HCT116 (cell line): ENCODE results near the gene FABP1. TPM values are rescaled to one million over a fixed set of nuclear protein-coding genes. Genes with fewer than 3 reads are reported as not detected.

Experiments
- ATAC-seq: fragments of 200-7000 bp; cut with Tn5 transposase; 2 replicates; pipeline ENCODE4 v1.9.1; 2020; ENCODE audit warnings: mild to moderate bottlenecking, moderate library complexity
- BruUV-seq: library from RNA; stranded (reverse); fragments of 400-500 nt; replicated peaks from 2 replicates; lab custom pipeline; 2021; lab: Mats Ljungman, UMichigan
- CTCF ChIA-PET: fragments of 300-600 bp; sonication (Branson Sonifier 250); formaldehyde crosslinking; loops from one replicate; lab custom pipeline; 2021; ENCODE audit warnings: antibody characterized with exemption; lab: Charles Lee
- POLR2A ChIA-PET: fragments of 300-600, 350-600 bp; sonication (Branson Sonifier 250); formaldehyde crosslinking; loops from one replicate; lab custom pipeline; 2021; ENCODE audit warnings: antibody characterized with exemption; lab: Charles Lee
- RAD21 ChIA-PET, 2 experiments: fragments of 300-600 bp; sonication (Branson Sonifier 250); formaldehyde crosslinking; loops; one replicate each; lab custom pipeline; 2023; ENCODE audit warnings: low total read pairs in 2 of 2; ENCODE audit not compliant: uncharacterized antibody in 2 of 2, unreplicated experiment in 2 of 2, low non-redundant PET in 1 of 2; lab: Charles Lee
- DNase-seq: peaks from one replicate; pipeline ENCODE4 v3.0.0-alpha.2; 2010; ENCODE audit warnings: low read depth, low spot score
- H2AFZ ChIP-seq: fragments of 200-600 bp; shearing (Covaris generic), sonication (generic); 2 replicates; pipeline ENCODE4 v1.6.1; 2017; ENCODE audit warnings: low read depth, mixed run types, mixed read lengths, antibody characterized with exemption, low read length; ENCODE audit not compliant: poor library complexity, severe bottlenecking
- H3K27ac ChIP-seq: 2 replicates; pipeline ENCODE4 v1.5.1; 2012; ENCODE audit warnings: low read depth, low read length
- H3K27me3 ChIP-seq: fragments of 200-600 bp; sonication (generic); 2 replicates; pipeline ENCODE4 v1.6.1; 2016; ENCODE audit warnings: mixed run types, low read length, mixed read lengths; ENCODE audit not compliant: insufficient read depth
- H3K36me3 ChIP-seq, 2 experiments: fragments of 200-500 bp in 1 of 2; fragments of 200-600 bp in 1 of 2; sonication (Bioruptor generic) in 1 of 2; sonication (generic) in 1 of 2; 2 replicates each; pipeline versions ENCODE4 v1.5.1 to v1.6.1; 2014 to 2016; ENCODE audit warnings: low read length in 2 of 2, inconsistent platforms in 1 of 2, mixed read lengths in 1 of 2, mixed run types in 1 of 2; ENCODE audit not compliant: insufficient read depth in 2 of 2, control insufficient read depth in 1 of 2
- H3K4me1 ChIP-seq, 2 experiments: fragments of 200-600 bp in 1 of 2; sonication (generic) in 1 of 2; 2 replicates each; pipeline versions ENCODE4 v1.5.1 to v1.6.1; 2012 to 2017; ENCODE audit warnings: low read length in 2 of 2, inconsistent platforms in 1 of 2, mild to moderate bottlenecking in 1 of 2, mixed read lengths in 1 of 2, mixed run types in 1 of 2, moderate library complexity in 1 of 2; ENCODE audit not compliant: insufficient read depth in 2 of 2, control insufficient read depth in 1 of 2
- H3K4me2 ChIP-seq: fragments of 200-600 bp; sonication (generic); 2 replicates; pipeline ENCODE4 v1.6.1; 2017; ENCODE audit warnings: mixed run types, low read length, mixed read lengths
- H3K4me3 ChIP-seq, 2 experiments: fragments of 200-600 bp in 1 of 2; sonication (generic) in 1 of 2; replicated peaks in 1 of 2; 2 replicates each; pipeline ENCODE4 v1.5.1; 2011 to 2016; ENCODE audit warnings: low read length in 2 of 2, control low read depth in 1 of 2, low read depth in 1 of 2, mild to moderate bottlenecking in 1 of 2, mixed read lengths in 1 of 2, mixed run types in 1 of 2
- H3K79me2 ChIP-seq: fragments of 200-600 bp; sonication (generic); 2 replicates; pipeline ENCODE4 v1.6.1; 2017; ENCODE audit warnings: mild to moderate bottlenecking, mixed run types, low read length, moderate library complexity, mixed read lengths; ENCODE audit not compliant: insufficient read depth
- H3K9ac ChIP-seq: fragments of 200-600 bp; sonication (generic); 2 replicates; pipeline ENCODE4 v1.6.1; 2016; ENCODE audit warnings: low read length, mixed read lengths
- H3K9me2 ChIP-seq: fragments of 200-600 bp; sonication (generic), shearing (Covaris generic); 2 replicates; pipeline ENCODE4 v1.6.1; 2017; ENCODE audit warnings: mixed run types, mild to moderate bottlenecking, moderate library complexity; ENCODE audit not compliant: insufficient read depth
- H3K9me3 ChIP-seq, 2 experiments: fragments of 200-500 bp in 1 of 2; fragments of 200-600 bp in 1 of 2; sonication (Bioruptor generic) in 1 of 2; sonication (generic) in 1 of 2; 2 replicates each; pipeline ENCODE4 v1.6.1; 2014 to 2017; ENCODE audit warnings: low read length in 2 of 2, mixed read lengths in 2 of 2, inconsistent platforms in 1 of 2, low read depth in 1 of 2, mild to moderate bottlenecking in 1 of 2, mixed run types in 1 of 2, moderate library complexity in 1 of 2; ENCODE audit not compliant: control insufficient read depth in 1 of 2, insufficient read depth in 1 of 2
- H4K20me1 ChIP-seq: fragments of 200-600 bp; sonication (generic), shearing (Covaris generic); 2 replicates; pipeline ENCODE4 v1.6.1; 2017; ENCODE audit warnings: mixed run types, mild to moderate bottlenecking, moderate library complexity; ENCODE audit not compliant: insufficient read depth
- CBX3 ChIP-seq: IDR thresholded peaks from 2 replicates; pipeline ENCODE4 v1.6.1; 2012; ENCODE audit warnings: low read depth
- CTCF ChIP-seq, 3 experiments: fragments of 200-600 bp in 1 of 3; sonication (generic) in 1 of 3; IDR thresholded peaks in 2 of 3; conservative IDR thresholded peaks in 1 of 3; 2 replicates each; pipeline ENCODE4 v1.5.1; 2012 to 2017; ENCODE audit warnings: low read depth in 2 of 3, low read length in 2 of 3, antibody characterized with exemption in 1 of 3, borderline replicate concordance in 1 of 3, control low read depth in 1 of 3, mild to moderate bottlenecking in 1 of 3, mixed read lengths in 1 of 3, mixed run types in 1 of 3, moderate library complexity in 1 of 3; ENCODE audit not compliant: insufficient read depth in 1 of 3
- EGR1 ChIP-seq: IDR thresholded peaks from 2 replicates; pipeline ENCODE4 v1.6.1; 2012; ENCODE audit warnings: low read depth
- ELF1 ChIP-seq: IDR thresholded peaks from 2 replicates; pipeline ENCODE4 v1.6.1; 2012; ENCODE audit warnings: low read depth, borderline replicate concordance
- EZH2phosphoT487 ChIP-seq: fragments of 200-600 bp; IDR thresholded peaks from 2 replicates; pipeline ENCODE4 v1.6.1; 2018; ENCODE audit warnings: antibody characterized with exemption, borderline replicate concordance
- JUND ChIP-seq: IDR thresholded peaks from 2 replicates; pipeline ENCODE4 v1.6.1; 2012
- POLR2A ChIP-seq: IDR thresholded peaks from 2 replicates; pipeline ENCODE4 v1.7.0; 2011; ENCODE audit warnings: borderline replicate concordance; ENCODE audit not compliant: insufficient read depth, insufficient read length; ENCODE audit errors: extremely low read depth
- RAD21 ChIP-seq: IDR thresholded peaks from 2 replicates; pipeline ENCODE4 v1.6.1; 2012; ENCODE audit warnings: low read depth, mild to moderate bottlenecking
- SIN3A ChIP-seq: IDR thresholded peaks from 2 replicates; pipeline ENCODE4 v1.6.1; 2012; ENCODE audit warnings: low read depth
- SP1 ChIP-seq: IDR thresholded peaks from 2 replicates; pipeline ENCODE4 v1.6.1; 2012; ENCODE audit warnings: low read depth
- SRF ChIP-seq: IDR thresholded peaks from 2 replicates; pipeline ENCODE4 v1.6.1; 2012; ENCODE audit warnings: low read depth
- TCF7L2 ChIP-seq: IDR thresholded peaks from 2 replicates; pipeline ENCODE4 v1.7.0; 2011; ENCODE audit warnings: borderline replicate concordance, inconsistent platforms; ENCODE audit not compliant: insufficient read depth, insufficient read length; ENCODE audit errors: extremely low read depth
- YY1 ChIP-seq: IDR thresholded peaks from 2 replicates; pipeline ENCODE4 v1.6.1; 2011; ENCODE audit warnings: low read length, low read depth, moderate library complexity, mild to moderate bottlenecking; ENCODE audit not compliant: insufficient replicate concordance; ENCODE audit errors: extremely low read depth
- ZFX ChIP-seq: fragments of 450-650 bp; IDR thresholded peaks from 2 replicates; pipeline ENCODE4 v1.6.1; 2017
- ZNF274 ChIP-seq: fragments of 200-500 bp; sonication (Bioruptor generic); IDR thresholded peaks from 2 replicates; pipeline ENCODE4 v1.6.1; 2014; ENCODE audit warnings: mild to moderate bottlenecking, low read depth, low read length, inconsistent platforms
- intact Hi-C: fragments of 100-400 bp; cut with micrococcal nuclease; formaldehyde crosslinking; loops from 2 replicates; pipeline ENCODE4 v1.10.0; 2022
- total RNA-seq: library from RNA; stranded (reverse); gene quantifications from one replicate; pipeline ENCODE4 v1.2.1, GENCODE V29; 2021; ENCODE audit not compliant: unreplicated experiment
- TF ChIP-seq, protein P1 (sequence below): IDR thresholded peaks from 2 replicates; pipeline ENCODE4 v1.6.1; 2012; ENCODE audit warnings: low read depth
- TF ChIP-seq, protein P2 (sequence below): IDR thresholded peaks from 2 replicates; pipeline ENCODE4 v1.6.1; 2012
- TF ChIP-seq, protein P3 (sequence below): IDR thresholded peaks from 2 replicates; pipeline ENCODE4 v1.6.1; 2011; ENCODE audit warnings: mild to moderate bottlenecking, low read length, moderate library complexity; ENCODE audit not compliant: insufficient replicate concordance; ENCODE audit errors: extremely low read depth

The FABP1 gene
- total RNA-seq, 1 experiment from 2014 or later = 0.61 TPM

GRCh38 chr2:88125344-88125923 lies 2.4 kb downstream of the FABP1 start:
- Histone ChIP-seq H3K27ac (no peak overlapping the region), H3K79me2 (no peaks in the 10 kb centered on the region), H3K9me3 (no peaks in the 10 kb centered on the region), H3K4me1 (peaks cover 0 to 4% of the 10 kb centered on the region in 2 experiments; a peak in 1 of 4 replicates), H3K4me2 (no peak overlapping the region), H3K4me3 (no peak overlapping the region), H3K9ac (no peak overlapping the region), H3K36me3 (no peaks in the 10 kb centered on the region), H3K27me3 (peaks cover 12% of the 10 kb centered on the region; the same call in 1 of the 2 replicates), H3K9me2 (no peaks in the 10 kb centered on the region), H2AFZ (no peak overlapping the region), H4K20me1 (no peaks in the 10 kb centered on the region)
- CTCF ChIA-PET = no interaction called here
- POLR2A ChIA-PET = no interaction called here
- TF ChIP-seq SRF (no peak), POLR2A (no peak), EGR1 (no peak), CBX3 (no peak), RAD21 (no peak), ZNF274 (no peak), ZFX (no peak), YY1 (no peak), JUND (no peak), SP1 (no peak), TCF7L2 (no peak), SIN3A (no peak), CTCF (IDR thresholded peaks at IDR 0.05 in 2 of 3, conservative IDR thresholded peaks at IDR 0.05 in 1 of 3; ENCODE audit: borderline replicate concordance in 1 of 3, insufficient read depth in 1 of 3, low read depth in 2 of 3, low read length in 2 of 3) (no peak), EZH2phosphoT487 (no peak), ELF1 (no peak)
- TF ChIP-seq, protein P1, sequence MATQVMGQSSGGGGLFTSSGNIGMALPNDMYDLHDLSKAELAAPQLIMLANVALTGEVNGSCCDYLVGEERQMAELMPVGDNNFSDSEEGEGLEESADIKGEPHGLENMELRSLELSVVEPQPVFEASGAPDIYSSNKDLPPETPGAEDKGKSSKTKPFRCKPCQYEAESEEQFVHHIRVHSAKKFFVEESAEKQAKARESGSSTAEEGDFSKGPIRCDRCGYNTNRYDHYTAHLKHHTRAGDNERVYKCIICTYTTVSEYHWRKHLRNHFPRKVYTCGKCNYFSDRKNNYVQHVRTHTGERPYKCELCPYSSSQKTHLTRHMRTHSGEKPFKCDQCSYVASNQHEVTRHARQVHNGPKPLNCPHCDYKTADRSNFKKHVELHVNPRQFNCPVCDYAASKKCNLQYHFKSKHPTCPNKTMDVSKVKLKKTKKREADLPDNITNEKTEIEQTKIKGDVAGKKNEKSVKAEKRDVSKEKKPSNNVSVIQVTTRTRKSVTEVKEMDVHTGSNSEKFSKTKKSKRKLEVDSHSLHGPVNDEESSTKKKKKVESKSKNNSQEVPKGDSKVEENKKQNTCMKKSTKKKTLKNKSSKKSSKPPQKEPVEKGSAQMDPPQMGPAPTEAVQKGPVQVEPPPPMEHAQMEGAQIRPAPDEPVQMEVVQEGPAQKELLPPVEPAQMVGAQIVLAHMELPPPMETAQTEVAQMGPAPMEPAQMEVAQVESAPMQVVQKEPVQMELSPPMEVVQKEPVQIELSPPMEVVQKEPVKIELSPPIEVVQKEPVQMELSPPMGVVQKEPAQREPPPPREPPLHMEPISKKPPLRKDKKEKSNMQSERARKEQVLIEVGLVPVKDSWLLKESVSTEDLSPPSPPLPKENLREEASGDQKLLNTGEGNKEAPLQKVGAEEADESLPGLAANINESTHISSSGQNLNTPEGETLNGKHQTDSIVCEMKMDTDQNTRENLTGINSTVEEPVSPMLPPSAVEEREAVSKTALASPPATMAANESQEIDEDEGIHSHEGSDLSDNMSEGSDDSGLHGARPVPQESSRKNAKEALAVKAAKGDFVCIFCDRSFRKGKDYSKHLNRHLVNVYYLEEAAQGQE = no peak
- TF ChIP-seq, protein P2, sequence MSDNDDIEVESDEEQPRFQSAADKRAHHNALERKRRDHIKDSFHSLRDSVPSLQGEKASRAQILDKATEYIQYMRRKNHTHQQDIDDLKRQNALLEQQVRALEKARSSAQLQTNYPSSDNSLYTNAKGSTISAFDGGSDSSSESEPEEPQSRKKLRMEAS = no peak
- TF ChIP-seq, protein P3, sequence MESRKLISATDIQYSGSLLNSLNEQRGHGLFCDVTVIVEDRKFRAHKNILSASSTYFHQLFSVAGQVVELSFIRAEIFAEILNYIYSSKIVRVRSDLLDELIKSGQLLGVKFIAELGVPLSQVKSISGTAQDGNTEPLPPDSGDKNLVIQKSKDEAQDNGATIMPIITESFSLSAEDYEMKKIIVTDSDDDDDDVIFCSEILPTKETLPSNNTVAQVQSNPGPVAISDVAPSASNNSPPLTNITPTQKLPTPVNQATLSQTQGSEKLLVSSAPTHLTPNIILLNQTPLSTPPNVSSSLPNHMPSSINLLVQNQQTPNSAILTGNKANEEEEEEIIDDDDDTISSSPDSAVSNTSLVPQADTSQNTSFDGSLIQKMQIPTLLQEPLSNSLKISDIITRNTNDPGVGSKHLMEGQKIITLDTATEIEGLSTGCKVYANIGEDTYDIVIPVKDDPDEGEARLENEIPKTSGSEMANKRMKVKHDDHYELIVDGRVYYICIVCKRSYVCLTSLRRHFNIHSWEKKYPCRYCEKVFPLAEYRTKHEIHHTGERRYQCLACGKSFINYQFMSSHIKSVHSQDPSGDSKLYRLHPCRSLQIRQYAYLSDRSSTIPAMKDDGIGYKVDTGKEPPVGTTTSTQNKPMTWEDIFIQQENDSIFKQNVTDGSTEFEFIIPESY = no peak
- RAD21 ChIA-PET = no interaction called here
- ATAC-seq (no peak), DNase-seq (no peak)
- BruUV-seq = no TSS peak
- intact Hi-C loops = no loop called here
